ENCODE results near the gene NARF. TPM values are rescaled to one million over a fixed set of nuclear protein-coding genes. Genes with fewer than 3 reads are reported as not detected.

NARF gene
- total RNA-seq, 1 donor from 2014 or later = 111 TPM

DNA sequence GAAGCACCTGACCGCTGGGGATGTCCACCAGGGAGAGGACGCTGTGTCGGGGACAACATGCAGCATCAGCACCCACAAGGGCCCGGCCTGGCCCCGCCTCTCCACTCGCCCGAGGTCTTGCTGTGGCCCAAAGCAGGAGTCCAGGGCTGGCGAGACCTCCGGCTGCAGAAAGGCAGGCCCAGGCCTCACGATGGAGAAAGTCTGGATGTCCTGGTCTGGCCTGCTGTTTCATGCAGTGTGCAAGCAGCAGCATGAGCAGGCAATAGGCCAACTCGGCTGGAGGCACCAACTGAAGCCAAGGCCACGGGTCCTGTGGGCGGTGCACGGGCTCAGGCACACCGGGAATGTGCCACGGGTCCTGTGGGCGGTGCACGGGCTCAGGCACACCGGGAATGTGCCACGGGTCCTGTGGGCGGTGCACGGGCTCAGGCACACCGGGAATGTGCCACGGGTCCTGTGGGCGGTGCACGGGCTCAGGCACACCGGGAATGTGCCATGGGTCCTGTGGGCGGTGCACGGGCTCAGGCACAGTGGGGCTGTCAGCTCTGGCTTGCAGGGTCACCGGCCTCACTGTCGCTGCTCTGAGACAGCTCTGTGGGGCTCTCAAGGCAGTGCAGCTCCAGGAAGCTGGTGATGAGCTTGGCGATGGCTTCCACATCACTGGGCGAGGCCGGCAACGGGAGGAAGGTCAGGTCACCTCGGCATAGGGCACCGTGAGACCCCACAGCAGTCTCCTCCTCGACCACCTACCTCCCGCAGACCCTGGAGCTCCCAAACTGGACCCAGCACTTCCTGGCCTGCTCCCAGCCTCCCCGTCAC, 14.9 kb upstream of the NARF start:
- Mint-ChIP-seq H3K9me3 (no peaks in the 10 kb centered on the region), H3K27ac (no peak overlapping the region), H3K4me1 (ENCODE audit: unreplicated experiment) (no peaks in the 10 kb centered on the region), H3K36me3 (no peaks in the 10 kb centered on the region), H3K4me3 (no peak overlapping the region), H3K27me3 (no peaks in the 10 kb centered on the region)
- no peak for TF ChIP-seq CTCF (conservative IDR thresholded peaks at IDR 0.05)
- DNase-seq (ENCODE audit: extremely low spot score, unreplicated experiment) = no peak

DNA sequence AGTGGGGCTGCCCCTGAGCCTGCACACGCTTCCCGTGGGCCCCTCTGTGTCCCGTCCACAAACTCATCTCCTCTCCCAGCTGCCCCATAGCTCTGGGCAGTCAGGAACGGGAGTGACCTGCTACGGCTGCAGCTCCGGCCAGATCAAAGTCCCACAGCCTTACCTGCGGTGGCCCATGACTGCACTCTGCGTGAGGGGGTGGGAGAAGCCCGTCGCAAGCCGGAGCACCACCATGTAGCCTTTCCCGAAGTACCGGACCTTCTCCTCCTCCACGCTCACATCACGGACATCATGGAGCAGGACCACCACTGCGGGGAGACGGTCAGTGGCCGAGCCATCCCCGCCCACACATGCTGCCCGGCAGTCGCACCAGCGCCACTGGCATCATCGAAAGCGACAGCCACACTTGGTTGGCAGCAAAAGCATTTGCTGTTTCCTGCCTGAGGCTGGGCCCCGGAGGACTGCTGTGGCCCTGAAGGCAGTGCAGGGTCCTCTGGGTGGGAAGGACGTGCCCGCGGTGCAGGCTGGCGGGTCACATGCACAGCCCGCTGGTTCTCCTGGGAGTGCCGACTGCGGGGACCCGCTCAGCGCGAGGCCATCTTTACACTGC, 14.2 kb upstream of the NARF start:
- TF ChIP-seq CTCF (conservative IDR thresholded peaks at IDR 0.05) = no peak
- no peak overlapping the region for H3K27ac Mint-ChIP-seq
- H3K4me1 Mint-ChIP-seq (ENCODE audit: unreplicated experiment) = no peaks in the 10 kb centered on the region
- no peak overlapping the region for H3K4me3 Mint-ChIP-seq
- no peaks in the 10 kb centered on the region for H3K9me3 Mint-ChIP-seq
- H3K36me3 Mint-ChIP-seq = no peaks in the 10 kb centered on the region
- no peak for DNase-seq (ENCODE audit: extremely low spot score, unreplicated experiment)
- no peaks in the 10 kb centered on the region for H3K27me3 Mint-ChIP-seq

GRCh38 chr17:82444941-82445521, 13.5 kb upstream of the NARF start:
- H3K9me3 Mint-ChIP-seq = no peaks in the 10 kb centered on the region
- no peaks in the 10 kb centered on the region for H3K36me3 Mint-ChIP-seq
- H3K27me3 Mint-ChIP-seq = no peaks in the 10 kb centered on the region
- H3K4me1 Mint-ChIP-seq (ENCODE audit: unreplicated experiment) = peaks cover 4% of the 10 kb centered on the region
- H3K27ac Mint-ChIP-seq = no peak overlapping the region
- H3K4me3 Mint-ChIP-seq = no peak overlapping the region
- no peak for TF ChIP-seq CTCF (conservative IDR thresholded peaks at IDR 0.05)
- DNase-seq (ENCODE audit: extremely low spot score, unreplicated experiment) = no peak

GRCh38 chr17:82445542-82445941, 13.0 kb upstream of the NARF start:
- Mint-ChIP-seq H3K27me3 (no peaks in the 10 kb centered on the region), H3K36me3 (no peaks in the 10 kb centered on the region), H3K4me1 (ENCODE audit: unreplicated experiment) (peaks cover 4% of the 10 kb centered on the region), H3K9me3 (no peaks in the 10 kb centered on the region), H3K4me3 (no peak overlapping the region), H3K27ac (no peak overlapping the region)
- no peak for DNase-seq (ENCODE audit: extremely low spot score, unreplicated experiment)
- no peak for TF ChIP-seq CTCF (conservative IDR thresholded peaks at IDR 0.05)

DNA sequence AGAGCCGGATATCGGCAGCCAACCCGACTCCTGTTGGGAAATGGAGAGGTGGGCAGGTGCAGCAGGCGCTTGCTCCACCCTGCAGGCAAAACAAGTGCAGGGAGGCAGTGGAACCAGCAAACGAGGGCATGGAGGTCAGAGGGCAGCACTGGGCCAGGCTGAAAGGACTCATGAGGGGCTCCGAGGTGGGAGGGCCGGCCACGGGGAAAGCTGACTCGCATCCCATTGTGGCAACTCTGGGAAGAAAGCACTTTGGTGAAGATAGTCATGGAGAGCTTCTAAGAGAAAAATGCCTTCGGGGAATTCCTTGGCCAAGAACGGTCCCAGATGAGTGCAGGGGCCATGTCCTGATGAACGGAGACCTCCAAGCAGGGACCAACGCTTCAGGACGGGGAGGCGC, 12.4 kb upstream of the NARF start:
- H3K4me1 Mint-ChIP-seq (ENCODE audit: unreplicated experiment) = peaks cover 8% of the 10 kb centered on the region
- no peak overlapping the region for H3K27ac Mint-ChIP-seq
- no peaks in the 10 kb centered on the region for H3K27me3 Mint-ChIP-seq
- no peak overlapping the region for H3K4me3 Mint-ChIP-seq
- no peaks in the 10 kb centered on the region for H3K9me3 Mint-ChIP-seq
- no peak for DNase-seq (ENCODE audit: extremely low spot score, unreplicated experiment)
- H3K36me3 Mint-ChIP-seq = no peaks in the 10 kb centered on the region
- TF ChIP-seq CTCF (conservative IDR thresholded peaks at IDR 0.05) = no peak

Measured in type B pancreatic cell (in vitro differentiated cells).